NT2/D1 (cell line): Measurements from ENCODE around the gene FMN1.
A peak's percentile ranks its signal among the peaks of the same experiment; 100 is the strongest.

ENCODE experiments used
- DNase-seq: peaks from one replicate; pipeline ENCODE4 v3.0.0-alpha.2; 2011; ENCODE audit warnings: low read depth, low spot score
- H3K27me3 ChIP-seq: 2 replicates; pipeline ENCODE4 v1.6.0; 2011; ENCODE audit warnings: mild to moderate bottlenecking; ENCODE audit not compliant: insufficient read length, insufficient read depth
- H3K36me3 ChIP-seq: 2 replicates; pipeline ENCODE4 v1.6.1; 2011; ENCODE audit warnings: mild to moderate bottlenecking, low read length, mixed read lengths; ENCODE audit not compliant: insufficient read depth, insufficient read length
- H3K4me1 ChIP-seq: 2 replicates; pipeline ENCODE4 v1.5.1; 2011; ENCODE audit not compliant: insufficient read depth, insufficient read length
- H3K4me3 ChIP-seq: 2 replicates; pipeline ENCODE4 v1.5.1; 2011; ENCODE audit warnings: low read depth; ENCODE audit not compliant: insufficient read length
- H3K9ac ChIP-seq: 2 replicates; pipeline ENCODE4 v1.6.0; 2011; ENCODE audit warnings: low read depth; ENCODE audit not compliant: insufficient read length
- H3K9me3 ChIP-seq: 2 replicates; pipeline ENCODE4 v1.5.1; 2011; ENCODE audit warnings: mild to moderate bottlenecking, low read length; ENCODE audit not compliant: insufficient read depth
- SUZ12 ChIP-seq: IDR thresholded peaks from 2 replicates; pipeline ENCODE4 v1.6.1; 2011; ENCODE audit not compliant: insufficient read length, insufficient read depth; ENCODE audit errors: extremely low read depth
- YY1 ChIP-seq: IDR thresholded peaks from 2 replicates; pipeline ENCODE4 v1.6.1; 2011; ENCODE audit not compliant: insufficient read length, insufficient read depth
- ZNF274 ChIP-seq: IDR thresholded peaks from 2 replicates; pipeline ENCODE4 v1.6.1; 2011; ENCODE audit warnings: mild to moderate bottlenecking, low read depth, low read length

FMN1 gene

GRCh38 chr15:33126559-33127290 lies 67.8 kb downstream of the FMN1 start:
- Histone ChIP-seq H3K4me1 (no peaks in the 10 kb centered on the region), H3K27me3 (no peaks in the 10 kb centered on the region), H3K4me3 (no peak overlapping the region), H3K9ac (no peak overlapping the region), H3K36me3 (no peaks in the 10 kb centered on the region), H3K9me3 (0 out of 2 replicates have a peak, but pooled peaks cover 6% of the 10 kb centered on the region)
- DNase-seq = peak; percentile 25
- TF ChIP-seq SUZ12 (no peak), ZNF274 (no peak), YY1 (no peak)

GRCh38 chr15:33125894-33126537 lies 68.5 kb downstream of the FMN1 start:
- Histone ChIP-seq H3K27me3 (no peaks in the 10 kb centered on the region), H3K36me3 (no peaks in the 10 kb centered on the region), H3K9me3 (0 out of 2 replicates have a peak, but pooled peaks cover 6% of the 10 kb centered on the region), H3K9ac (no peak overlapping the region), H3K4me1 (no peaks in the 10 kb centered on the region), H3K4me3 (no peak overlapping the region)
- DNase-seq = no peak
- no peak for TF ChIP-seq ZNF274
- no peak for TF ChIP-seq SUZ12
- TF ChIP-seq YY1 = no peak

- no peak overlapping the region for H3K9ac ChIP-seq
- H3K4me1 ChIP-seq = no peaks in the 10 kb centered on the region
- H3K9me3 ChIP-seq = 0 out of 2 replicates have a peak, but pooled peaks cover 6% of the 10 kb centered on the region
- no peak overlapping the region for H3K4me3 ChIP-seq
- H3K36me3 ChIP-seq = no peaks in the 10 kb centered on the region
- no peak for DNase-seq
- TF ChIP-seq YY1 (no peak), ZNF274 (no peak), SUZ12 (no peak)
- H3K27me3 ChIP-seq = no peaks in the 10 kb centered on the region
Measured at GRCh38 chr15:33124811-33125210, 69.7 kb downstream of the FMN1 start.

GRCh38 chr15:33124279-33124678 lies 70.2 kb downstream of the FMN1 start:
- Histone ChIP-seq H3K9ac (no peak overlapping the region), H3K36me3 (no peaks in the 10 kb centered on the region), H3K27me3 (no peaks in the 10 kb centered on the region), H3K9me3 (0 out of 2 replicates have a peak, but pooled peaks cover 6% of the 10 kb centered on the region), H3K4me1 (no peaks in the 10 kb centered on the region), H3K4me3 (no peak overlapping the region)
- TF ChIP-seq SUZ12 (no peak), YY1 (no peak), ZNF274 (no peak)
- DNase-seq = no peak

GRCh38 chr15:33119865-33120264 lies 74.6 kb downstream of the FMN1 start:
- Histone ChIP-seq H3K9ac (no peak overlapping the region), H3K4me1 (no peaks in the 10 kb centered on the region), H3K9me3 (no peaks in the 10 kb centered on the region), H3K27me3 (no peaks in the 10 kb centered on the region), H3K36me3 (no peaks in the 10 kb centered on the region), H3K4me3 (no peak overlapping the region)
- DNase-seq = no peak
- no peak for TF ChIP-seq SUZ12
- no peak for TF ChIP-seq ZNF274
- TF ChIP-seq YY1 = no peak

- no peak for DNase-seq
- Histone ChIP-seq H3K4me1 (no peaks in the 10 kb centered on the region), H3K27me3 (no peaks in the 10 kb centered on the region), H3K9me3 (no peaks in the 10 kb centered on the region), H3K9ac (no peak overlapping the region), H3K4me3 (no peak overlapping the region), H3K36me3 (no peaks in the 10 kb centered on the region)
- TF ChIP-seq YY1 (no peak), SUZ12 (no peak), ZNF274 (no peak)
Measured at GRCh38 chr15:33119273-33119672, 75.2 kb downstream of the FMN1 start.

GRCh38 chr15:33116198-33116597 lies 78.3 kb downstream of the FMN1 start:
- H3K9me3 ChIP-seq = no peaks in the 10 kb centered on the region
- no peaks in the 10 kb centered on the region for H3K4me1 ChIP-seq
- no peak for TF ChIP-seq SUZ12
- no peak for TF ChIP-seq ZNF274
- TF ChIP-seq YY1 = no peak
- H3K27me3 ChIP-seq = no peaks in the 10 kb centered on the region
- no peak overlapping the region for H3K4me3 ChIP-seq
- no peaks in the 10 kb centered on the region for H3K36me3 ChIP-seq
- no peak for DNase-seq
- no peak overlapping the region for H3K9ac ChIP-seq
